H1 (cell line): Measurements from ENCODE around the gene PRC1. TPM values are rescaled to one million over a fixed set of nuclear protein-coding genes. Genes with fewer than 3 reads are reported as not detected.
A peak's percentile ranks its signal among the peaks of the same experiment; 100 is the strongest.

Experiments used
- CTCF ChIA-PET: fragments of 300-600 bp; sonication (Branson Sonifier 250); formaldehyde crosslinking; loops from one replicate; lab custom pipeline; 2021; ENCODE audit not compliant: partially characterized antibody; lab: Charles Lee
- POLR2A ChIA-PET: fragments of 300-600 bp; sonication (Branson Sonifier 250); formaldehyde crosslinking; loops from one replicate; lab custom pipeline; 2021; ENCODE audit warnings: inconsistent platforms; ENCODE audit not compliant: partially characterized antibody; lab: Charles Lee
- DNase-seq, 2 experiments: peaks; one replicate each; pipeline versions ENCODE4 v3.0.0 to v3.0.0-alpha.2; 2010 to 2022; ENCODE audit warnings: low spot score in 2 of 2, low read depth in 1 of 2, mixed read lengths in 1 of 2
- FAIRE-seq: peaks from 2 replicates; lab custom pipeline; 2011; peaks lifted over from hg19 to GRCh38; lab: Jason Lieb, UNC
- H2AFZ ChIP-seq: 2 replicates; pipeline ENCODE4 v1.8.1; 2012; ENCODE audit warnings: low read length, inconsistent platforms
- H2AK5ac ChIP-seq: 2 replicates; pipeline ENCODE4 v1.6.1; 2013; ENCODE audit warnings: low read depth, low read length
- H2BK120ac ChIP-seq: replicated peaks from 2 replicates; pipeline ENCODE3; 2013; ENCODE audit warnings: low read depth, low read length, inconsistent platforms
- H2BK12ac ChIP-seq: 2 replicates; pipeline ENCODE4 v1.6.1; 2013; ENCODE audit warnings: low read depth, low read length
- H2BK15ac ChIP-seq: 2 replicates; pipeline ENCODE4 v1.6.1; 2013; ENCODE audit warnings: low read length
- H2BK20ac ChIP-seq: 2 replicates; pipeline ENCODE4 v1.6.1; 2013; ENCODE audit warnings: low read length
- H2BK5ac ChIP-seq: 2 replicates; pipeline ENCODE4 v1.6.1; 2013; ENCODE audit warnings: low read depth, low read length
- H3K14ac ChIP-seq: 2 replicates; pipeline ENCODE4 v1.6.1; 2013; ENCODE audit warnings: inconsistent platforms; ENCODE audit not compliant: insufficient read length
- H3K18ac ChIP-seq: 2 replicates; pipeline ENCODE4 v1.6.1; 2013; ENCODE audit warnings: low read length; ENCODE audit errors: extremely low read depth
- H3K23ac ChIP-seq: 2 replicates; pipeline ENCODE4 v1.6.1; 2013; ENCODE audit warnings: inconsistent platforms; ENCODE audit not compliant: insufficient read length
- H3K23me2 ChIP-seq: 2 replicates; pipeline ENCODE4 v1.6.1; 2013; ENCODE audit warnings: low read depth, low read length
- H3K27ac ChIP-seq: 2 replicates; pipeline ENCODE4 v1.6.1; 2011; ENCODE audit warnings: low read depth, low read length, inconsistent platforms
- H3K27me3 ChIP-seq, 4 experiments: replicated peaks in 1 of 4; 1 replicate in 1 of 4; 2 replicates in 3 of 4; pipeline versions ENCODE4 v1.6.1 to v1.8.1; 2011 to 2013; ENCODE audit warnings: low read length in 3 of 4, mild to moderate bottlenecking in 3 of 4, inconsistent platforms in 2 of 4, mixed read lengths in 2 of 4, moderate library complexity in 1 of 4; ENCODE audit not compliant: control insufficient read depth in 3 of 4, insufficient read depth in 3 of 4; ENCODE audit errors: extremely low read depth in 1 of 4
- H3K36me3 ChIP-seq, 4 experiments: 2 replicates each; pipeline versions ENCODE4 v1.6.1 to v1.8.1; 2011 to 2013; ENCODE audit warnings: mild to moderate bottlenecking in 4 of 4, low read length in 3 of 4, moderate library complexity in 2 of 4, control low read depth in 1 of 4, inconsistent platforms in 1 of 4; ENCODE audit not compliant: insufficient read depth in 4 of 4, control insufficient read depth in 2 of 4
- H3K4ac ChIP-seq: replicated peaks from 2 replicates; pipeline ENCODE3; 2013; ENCODE audit warnings: low read length, low read depth, mixed read lengths, inconsistent platforms; ENCODE audit not compliant: insufficient read length
- H3K4me1 ChIP-seq, 4 experiments: replicated peaks in 1 of 4; 1 replicate in 1 of 4; 2 replicates in 3 of 4; pipeline versions ENCODE4 v1.6.1 to v1.8.1; 2011 to 2013; ENCODE audit warnings: low read length in 3 of 4, inconsistent platforms in 2 of 4, mixed read lengths in 1 of 4; ENCODE audit not compliant: insufficient read depth in 4 of 4, control insufficient read depth in 3 of 4
- H3K4me2 ChIP-seq, 2 experiments: 2 replicates each; pipeline versions ENCODE4 v1.6.1 to v1.8.1; 2011 to 2013; ENCODE audit warnings: low read depth in 2 of 2, low read length in 2 of 2, control low read depth in 1 of 2, inconsistent platforms in 1 of 2, mild to moderate bottlenecking in 1 of 2; ENCODE audit not compliant: insufficient read depth in 1 of 2
- H3K4me3 ChIP-seq, 4 experiments: fragments of 200-600, 300-600 bp in 1 of 4; sonication (generic), shearing (Covaris generic), sonication (Bioruptor Twin) in 1 of 4; 2 replicates each; pipeline versions ENCODE4 v1.5.1 to v1.8.1; 2011 to 2016; ENCODE audit warnings: low read length in 4 of 4, low read depth in 3 of 4, control low read depth in 2 of 4, inconsistent platforms in 2 of 4, mild to moderate bottlenecking in 2 of 4, mixed read lengths in 1 of 4, moderate library complexity in 1 of 4; ENCODE audit not compliant: insufficient read depth in 2 of 4; ENCODE audit errors: extremely low read depth in 1 of 4
- H3K56ac ChIP-seq: replicated peaks from 2 replicates; pipeline ENCODE3; 2013; ENCODE audit warnings: low read depth, mild to moderate bottlenecking, mixed read lengths, low read length, inconsistent platforms; ENCODE audit not compliant: insufficient read length
- H3K79me1 ChIP-seq: 2 replicates; pipeline ENCODE4 v1.6.1; 2013; ENCODE audit warnings: low read depth, low read length, control low read depth
- H3K79me2 ChIP-seq, 2 experiments: 2 replicates each; pipeline versions ENCODE4 v1.6.1 to v1.8.1; 2012 to 2013; ENCODE audit warnings: low read length in 2 of 2, mild to moderate bottlenecking in 2 of 2, inconsistent platforms in 1 of 2; ENCODE audit not compliant: insufficient read depth in 2 of 2, control insufficient read depth in 1 of 2
- H3K9ac ChIP-seq, 4 experiments: replicated peaks in 1 of 4; 1 replicate in 1 of 4; 2 replicates in 3 of 4; pipeline versions ENCODE4 v1.6.1 to v1.8.1; 2011 to 2013; ENCODE audit warnings: low read depth in 3 of 4, low read length in 3 of 4, control low read depth in 2 of 4, mild to moderate bottlenecking in 2 of 4, moderate library complexity in 2 of 4, inconsistent platforms in 1 of 4; ENCODE audit errors: extremely low read depth in 1 of 4
- H3K9me3 ChIP-seq, 2 experiments: 2 replicates each; pipeline versions ENCODE4 v1.6.1 to v1.8.1; 2012 to 2013; ENCODE audit warnings: mild to moderate bottlenecking in 2 of 2, moderate library complexity in 2 of 2, control low read depth in 1 of 2, inconsistent platforms in 1 of 2, low read depth in 1 of 2, low read length in 1 of 2, mixed read lengths in 1 of 2; ENCODE audit not compliant: insufficient read depth in 2 of 2
- H4K20me1 ChIP-seq, 2 experiments: replicated peaks in 1 of 2; 2 replicates each; pipeline versions ENCODE3 to v1.8.1; 2011 to 2013; ENCODE audit warnings: inconsistent platforms in 2 of 2, low read length in 2 of 2, mild to moderate bottlenecking in 1 of 2; ENCODE audit not compliant: insufficient read depth in 2 of 2, control insufficient read depth in 1 of 2
- H4K5ac ChIP-seq: 2 replicates; pipeline ENCODE4 v1.6.1; 2013; ENCODE audit warnings: low read length, low read depth, mixed read lengths, inconsistent platforms; ENCODE audit not compliant: insufficient read length
- H4K8ac ChIP-seq: 2 replicates; pipeline ENCODE4 v1.8.0; 2013; ENCODE audit warnings: mild to moderate bottlenecking, moderate library complexity, low read length, inconsistent platforms; ENCODE audit not compliant: insufficient read depth; ENCODE audit errors: extremely low read depth
- H4K91ac ChIP-seq: replicated peaks from 2 replicates; pipeline ENCODE3; 2013; ENCODE audit warnings: low read length, mixed read lengths, inconsistent platforms; ENCODE audit not compliant: insufficient read length
- EGR1 ChIP-seq: IDR thresholded peaks from 2 replicates; pipeline ENCODE4 v1.6.1; 2011; ENCODE audit warnings: low read depth, low read length, borderline replicate concordance
- RAD21 ChIP-seq, 2 experiments: IDR thresholded peaks in 1 of 2; conservative IDR thresholded peaks in 1 of 2; 2 replicates each; pipeline ENCODE4 v1.6.1; 2011; ENCODE audit warnings: low read depth in 2 of 2, low read length in 2 of 2, improper control_type of control experiment in 1 of 2, inconsistent platforms in 1 of 2, mild to moderate bottlenecking in 1 of 2, moderate library complexity in 1 of 2
- SP2 ChIP-seq: IDR thresholded peaks from 2 replicates; pipeline ENCODE4 v1.6.1; 2012; ENCODE audit warnings: mild to moderate bottlenecking, low read length, inconsistent platforms
- TAF1 ChIP-seq: IDR thresholded peaks from 2 replicates; pipeline ENCODE4 v1.6.1; 2011; ENCODE audit warnings: mild to moderate bottlenecking, low read depth, low read length
- TAF7 ChIP-seq: optimal IDR thresholded peaks from 2 replicates; pipeline ENCODE3; 2011; ENCODE audit warnings: low read depth, mild to moderate bottlenecking, inconsistent platforms, low read length, moderate library complexity, borderline replicate concordance
- TBP ChIP-seq: IDR thresholded peaks from 2 replicates; pipeline ENCODE4 v1.6.1; 2011; ENCODE audit warnings: low read depth, low read length, improper control_type of control experiment
- TEAD4 ChIP-seq: IDR thresholded peaks from 2 replicates; pipeline ENCODE4 v1.6.1; 2012; ENCODE audit warnings: low read depth, low read length, inconsistent platforms, mixed read lengths
- WGBS, 2 experiments: shearing (Covaris generic) in 1 of 2; methylation state at CpG; one replicate each; pipeline versions ENCODE4 v1.1.6 to v1.1.7; 2013 to 2015; ENCODE audit warnings: low lambda C conversion rate in 2 of 2, mixed read lengths in 2 of 2, inconsistent platforms in 1 of 2, low coverage in 1 of 2, missing lambda C conversion rate in 1 of 2; ENCODE audit not compliant: insufficient replicate concordance in 2 of 2, insufficient coverage in 1 of 2, insufficient read length in 1 of 2; ENCODE audit errors: extremely low coverage in 1 of 2, missing lambda C conversion rate in 1 of 2; 5-methylcytosine and 5-hydroxymethylcytosine counted together
- long read RNA-seq, 2 experiments: library from RNA in 1 of 2; library from capped mRNA in 1 of 2; stranded (forward); transcript quantifications; one replicate each; pipeline ENCODE4 v2.0.0, GENCODE V29; 2021; ENCODE audit warnings: inconsistent platforms in 1 of 2
- polyA minus RNA-seq, 3 experiments: library from RNA; depleted of rRNA, polyadenylated mRNA; stranded (reverse); fragments of >200 nt; gene quantifications; 1 replicate in 2 of 3; 2 replicates in 1 of 3; pipeline ENCODE4 v1.2.3, GENCODE V29; 2011
- polyA plus RNA-seq, 7 experiments: library from polyadenylated mRNA; depleted of rRNA in 3 of 7; stranded (reverse) in 5 of 7; unstranded in 2 of 7; fragments of >200 nt in 5 of 7; fragments of 200-250 nt in 2 of 7; gene quantifications; 1 replicate in 5 of 7; 2 replicates in 1 of 7; 4 replicates in 1 of 7; pipeline versions ENCODE4 v1.2.1 to v1.2.3, GENCODE V29; 2011 to 2013; ENCODE audit warnings: missing spikeins in 2 of 7, mixed read lengths in 2 of 7
- total RNA-seq: library from RNA; stranded (reverse); fragmentation: NEBNext Ultra II Directional; extraction: Animal tissue kit (Norgen Biotek cat#: 25700); gene quantifications from 2 replicates; pipeline ENCODE4 v1.2.1, GENCODE V29; 2021

Gene PRC1
- total RNA-seq, result 90.7 and 91.4 TPM in 2 replicates
- polyA plus RNA-seq (2011; rRNA removed), result 158 and 181 TPM in 2 replicates
- 151 TPM for polyA plus RNA-seq (2011; cell fraction: cytosol; rRNA removed)
- 256 TPM for polyA plus RNA-seq (2011; cell fraction: nucleus; rRNA removed)
- 99.2 to 109 TPM (median 102 TPM) in 4 replicates for polyA plus RNA-seq (2012, experiment 1 of 2)
- polyA plus RNA-seq (2012, experiment 2 of 2), result 15.6 TPM
- polyA plus RNA-seq (2013, experiment 1 of 2), result 94.1 TPM
- polyA plus RNA-seq (2013, experiment 2 of 2), result 99.7 TPM
- polyA minus RNA-seq (2011; rRNA and poly(A)+ RNA removed), result 144 and 181 TPM in 2 replicates
- polyA minus RNA-seq (2011; cell fraction: cytosol; rRNA and poly(A)+ RNA removed), result 73.8 TPM
- 104 TPM for polyA minus RNA-seq (2011; cell fraction: nucleus; rRNA and poly(A)+ RNA removed)
- long read RNA-seq, experiment 1, partial matches to known transcripts, result 24 of 44 reads
- long read RNA-seq, experiment 1, other reads (novel, unspliced or antisense), result 19 of 44 reads
- long read RNA-seq, experiment 2, full-length matches to known transcripts, result 4 of 35 reads
- long read RNA-seq, experiment 2, partial matches to known transcripts, result 12 of 35 reads
- long read RNA-seq, experiment 2, other reads (novel, unspliced or antisense), result 19 of 35 reads

DNA sequence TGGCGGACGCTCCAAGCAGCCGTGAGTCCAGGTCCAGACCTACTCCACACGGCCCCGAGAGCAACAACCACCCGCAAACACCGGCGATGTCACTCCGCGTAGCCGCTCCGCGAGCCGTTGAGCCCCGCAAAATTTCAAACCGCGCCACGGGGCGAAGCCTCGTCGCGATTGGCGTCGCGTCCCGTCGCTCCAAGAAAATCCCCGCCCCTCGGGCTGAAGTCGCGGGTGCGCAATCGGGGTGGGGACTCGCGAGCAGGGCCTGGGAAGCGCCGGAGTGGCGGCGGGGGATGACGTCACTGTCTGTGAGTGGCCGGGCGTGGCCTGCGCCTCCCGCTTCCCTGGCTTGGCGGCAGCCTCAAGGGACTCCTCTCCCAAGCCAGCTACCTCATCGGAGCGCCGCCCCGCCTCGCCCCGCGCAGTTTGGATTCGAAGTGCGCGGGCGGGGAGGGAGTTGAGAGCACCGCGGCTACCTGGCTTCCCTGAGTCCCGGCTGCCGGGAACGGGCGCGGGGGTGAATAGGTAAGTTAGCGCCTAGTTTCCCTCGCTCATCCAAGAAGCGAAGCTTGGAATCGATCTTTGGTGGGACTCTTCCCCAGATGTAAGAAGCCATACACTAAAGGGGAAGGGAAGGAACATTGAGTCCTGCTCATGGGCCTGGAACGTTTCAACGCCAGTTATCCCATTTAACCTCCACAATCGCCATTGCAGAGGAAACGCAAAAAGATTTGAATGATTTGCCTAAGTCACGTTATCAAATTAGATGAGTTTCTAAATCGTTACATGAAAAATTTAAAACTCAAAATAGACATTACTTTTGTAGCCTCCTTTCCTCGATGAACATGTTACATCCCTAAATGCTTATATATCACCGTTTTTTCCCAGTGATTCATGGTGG lies at the start of gene PRC1:
PRC1 (minus strand) TSS at position 119 of the 895 bp plus-strand sequence; CDS start at position 1, 118 bp downstream.
- Histone ChIP-seq H2AK5ac (no peak within 1 kb of the TSS), H2BK15ac (peak within 1 kb of the TSS; percentile 61; the same call in 1 of the 2 replicates), H3K4me2 (peak within 1 kb of the TSS; percentile 61 to 98), H4K8ac (peak within 1 kb of the TSS; percentile 88), H2BK20ac (0 out of 2 replicates have a peak within 1 kb of the TSS, but pooled peaks have one; percentile 61), H4K91ac (peak within 1 kb of the TSS; percentile 99), H3K79me2 (peaks cover 9 to 54% of the 10 kb centered on the region in 2 experiments), H3K23ac (no peak within 1 kb of the TSS), H2BK120ac (peak within 1 kb of the TSS; percentile 61), H3K27me3 (no peaks in the 10 kb centered on the region), H3K9ac (peak within 1 kb of the TSS; percentile 89 to 99 (median 92)), H4K20me1 (peaks cover 4 to 6% of the 10 kb centered on the region in 2 experiments), H3K14ac (no peak within 1 kb of the TSS), H3K9me3 (no peaks in the 10 kb centered on the region), H2BK12ac (peak within 1 kb of the TSS; percentile 95; the same call in 1 of the 2 replicates), H3K4me3 (peak within 1 kb of the TSS; percentile 78 to 87 (median 86)), H3K4ac (peak within 1 kb of the TSS; percentile 65), H3K56ac (peak within 1 kb of the TSS; percentile 73), H2BK5ac (peak within 1 kb of the TSS; percentile 93), H3K23me2 (peaks cover 9% of the 10 kb centered on the region), H2AFZ (peak within 1 kb of the TSS; percentile 70), H3K27ac (peak within 1 kb of the TSS; percentile 80), H3K18ac (peak within 1 kb of the TSS; percentile 99), H3K36me3 (peaks cover 4 to 22% (median 16%) of the 10 kb centered on the region in 4 experiments), H4K5ac (peak within 1 kb of the TSS; percentile 85), H3K79me1 (peaks cover 6% of the 10 kb centered on the region), H3K4me1 (peaks cover 0 to 5% (median 0%) of the 10 kb centered on the region in 4 experiments; a peak in 1 of 7 replicates)
- FAIRE-seq (no peak), DNase-seq (peak; percentile 97 to 98)
- ChIA-PET CTCF (interaction anchor here (0.8 to 1.1 kb wide), 4 partner anchors 30 to 60 kb away, joined by 3 read pairs; no protein-coding TSS in a partner anchor), POLR2A (interaction anchor here (0.7 to 1.2 kb wide), 6 partner anchors 9 to 72 kb away, joined by 3 to 9 read pairs (median 4); partner anchors contain the start of genes RCCD1 and VPS33B)
- WGBS, 2 experiments, result 1% methylated on average over 70 of the region's 75 CpGs; no CpG with 5 or more reads in 1 of the 2 experiments
- TF ChIP-seq EGR1 (peak; percentile 50; the same call in 1 of the 2 replicates), TAF7 (peak; percentile 90), TBP (peak; percentile 81), SP2 (peak; percentile 37), TAF1 (peak; percentile 93), RAD21 (IDR thresholded peaks at IDR 0.05 in 1 of 2, conservative IDR thresholded peaks at IDR 0.05 in 1 of 2; ENCODE audit: low read depth in 2 of 2, low read length in 2 of 2) (no peak), TEAD4 (no peak)
